OCI-LY7 (cell line): Measurements from ENCODE around the gene ARVCF. TPM values are rescaled to one million over a fixed set of nuclear protein-coding genes. Genes with fewer than 3 reads are reported as not detected.

ENCODE experiments used
- BruUV-seq: library from RNA; stranded (reverse); fragments of 400-500 nt; replicated peaks from 2 replicates; lab custom pipeline; 2021; lab: Mats Ljungman, UMichigan
- CTCF ChIA-PET: fragments of 300-600 bp; sonication (Branson Sonifier 250); formaldehyde crosslinking; loops from one replicate; lab custom pipeline; 2022; ENCODE audit warnings: antibody characterized with exemption; ENCODE audit not compliant: unreplicated experiment; lab: Charles Lee
- POLR2A ChIA-PET: fragments of 300-600 bp; sonication (Branson Sonifier 250); formaldehyde crosslinking; loops from one replicate; lab custom pipeline; 2022; ENCODE audit warnings: antibody characterized with exemption; lab: Charles Lee
- DNase-seq: peaks from one replicate; pipeline ENCODE4 v3.0.0-alpha.2; 2015; ENCODE audit warnings: low spot score
- H2AFZ ChIP-seq: fragments of 200-600 bp; sonication (generic), shearing (Covaris generic); 2 replicates; pipeline ENCODE4 v1.6.1; 2014; ENCODE audit warnings: mild to moderate bottlenecking, antibody characterized with exemption, low read length, moderate library complexity
- H3K27ac ChIP-seq: fragments of 200-600 bp; sonication (generic); 2 replicates; pipeline ENCODE4 v1.5.1; 2014; ENCODE audit warnings: mixed run types, low read depth, mild to moderate bottlenecking, moderate library complexity, low read length, inconsistent platforms; ENCODE audit not compliant: poor library complexity, severe bottlenecking
- H3K36me3 ChIP-seq: fragments of 200-600 bp; sonication (generic); 2 replicates; pipeline ENCODE4 v1.6.1; 2014; ENCODE audit warnings: mild to moderate bottlenecking, antibody characterized with exemption, low read length, moderate library complexity, mixed read lengths; ENCODE audit not compliant: insufficient read depth
- H3K4me1 ChIP-seq: fragments of 200-600 bp; sonication (generic); 2 replicates; pipeline ENCODE4 v1.5.1; 2014; ENCODE audit warnings: mild to moderate bottlenecking, low read length; ENCODE audit not compliant: insufficient read depth, poor library complexity, severe bottlenecking
- H3K4me2 ChIP-seq: fragments of 200-600 bp; sonication (generic); 2 replicates; pipeline ENCODE4 v1.6.1; 2014; ENCODE audit warnings: mild to moderate bottlenecking, low read length
- H3K4me3 ChIP-seq: fragments of 200-600 bp; sonication (generic); 2 replicates; pipeline ENCODE4 v1.5.1; 2014; ENCODE audit warnings: mild to moderate bottlenecking, low read depth, low read length; ENCODE audit not compliant: poor library complexity, severe bottlenecking
- H3K79me2 ChIP-seq: fragments of 200-600 bp; sonication (generic); 2 replicates; pipeline ENCODE4 v1.6.1; 2016; ENCODE audit warnings: low read depth, mild to moderate bottlenecking, low read length, moderate library complexity, mixed read lengths; ENCODE audit not compliant: insufficient read depth
- H3K9me2 ChIP-seq: fragments of 200-600 bp; sonication (generic); 2 replicates; pipeline ENCODE4 v1.6.1; 2016; ENCODE audit warnings: mild to moderate bottlenecking, low read length, mixed read lengths; ENCODE audit not compliant: insufficient read depth
- H3K9me3 ChIP-seq: fragments of 200-600 bp; sonication (generic); 2 replicates; pipeline ENCODE4 v1.6.1; 2014; ENCODE audit warnings: mild to moderate bottlenecking, mixed run types, low read length, mixed read lengths
- H4K20me1 ChIP-seq: fragments of 200-600 bp; sonication (generic); 2 replicates; pipeline ENCODE4 v1.6.1; 2014; ENCODE audit warnings: mild to moderate bottlenecking, antibody characterized with exemption, low read length, moderate library complexity, mixed read lengths; ENCODE audit not compliant: insufficient read depth
- CTCF ChIP-seq: fragments of 200-600 bp; sonication (generic); conservative IDR thresholded peaks from 2 replicates; pipeline ENCODE4 v1.5.1; 2014; ENCODE audit warnings: mild to moderate bottlenecking, antibody characterized with exemption, low read length, moderate library complexity, mixed read lengths
- EZH2phosphoT487 ChIP-seq: fragments of 200-600 bp; sonication (generic); IDR thresholded peaks from 2 replicates; pipeline ENCODE4 v1.6.1; 2018; ENCODE audit warnings: low read depth, borderline replicate concordance, mild to moderate bottlenecking, mixed run types, antibody characterized with exemption, low read length, moderate library complexity, mixed read lengths
- intact Hi-C: fragments of 100-400 bp; cut with micrococcal nuclease; formaldehyde crosslinking; loops from one replicate; pipeline ENCODE4 v1.10.0; 2022; ENCODE audit not compliant: unreplicated experiment
- total RNA-seq, 2 experiments: library from RNA; depleted of rRNA in 1 of 2; stranded (reverse); fragments of >200 nt in 1 of 2; shearing (Covaris generic) in 1 of 2; gene quantifications; 2 replicates each; pipeline ENCODE4 v1.2.3, GENCODE V29; 2014 to 2022

Gene ARVCF
- total RNA-seq, 2 experiments from 2014 or later = 2.9 to 3.8 TPM

- no peak for TF ChIP-seq CTCF
- DNase-seq = no peak
- no peak overlapping the region for H3K4me3 ChIP-seq
- H3K79me2 ChIP-seq = no peaks in the 10 kb centered on the region
- no peaks in the 10 kb centered on the region for H3K9me3 ChIP-seq
- BruUV-seq = no TSS peak
- H3K4me1 ChIP-seq = peaks cover 4% of the 10 kb centered on the region
- no peaks in the 10 kb centered on the region for H3K9me2 ChIP-seq
- H3K4me2 ChIP-seq = no peak overlapping the region
- intact Hi-C loops = loop anchor here (5.0 kb wide), 1 partner anchor 118 kb away; the partner anchor contains the start of gene DGCR8
- CTCF ChIA-PET = no interaction called here
- H2AFZ ChIP-seq = no peak overlapping the region
- H4K20me1 ChIP-seq = no peaks in the 10 kb centered on the region
- H3K27ac ChIP-seq = no peak overlapping the region
- POLR2A ChIA-PET = no interaction called here
- peaks cover 25% of the 10 kb centered on the region; the same call in 1 of the 2 replicates for H3K36me3 ChIP-seq
These were observed 52.6 kb downstream of the ARVCF start for GRCh38 chr22:19963863-19964642.

GRCh38 chr22:19962909-19963806 lies 53.5 kb downstream of the ARVCF start:
- Histone ChIP-seq H2AFZ (no peak overlapping the region), H3K4me1 (peaks cover 4% of the 10 kb centered on the region), H3K9me2 (no peaks in the 10 kb centered on the region), H3K4me3 (no peak overlapping the region), H3K36me3 (peaks cover 22% of the 10 kb centered on the region; the same call in 1 of the 2 replicates), H3K27ac (no peak overlapping the region), H4K20me1 (no peaks in the 10 kb centered on the region), H3K4me2 (no peak overlapping the region), H3K9me3 (no peaks in the 10 kb centered on the region), H3K79me2 (no peaks in the 10 kb centered on the region)
- DNase-seq = no peak
- no TSS peak for BruUV-seq
- intact Hi-C loops = loop anchor here (5.0 kb wide), 1 partner anchor 119 kb away; the partner anchor contains the start of gene DGCR8
- TF ChIP-seq CTCF (no peak), EZH2phosphoT487 (no peak)
- ChIA-PET CTCF (interaction anchor here (0.7 kb wide), 1 partner anchor 148 kb away, joined by 9 read pairs; no protein-coding TSS in a partner anchor), POLR2A (no interaction called here)
